Measurements from ENCODE around the gene YEATS2.

YEATS2 gene

GRCh38 chr3:183819831-183820230, 122.2 kb downstream of the YEATS2 start:
- no peak for DNase-seq (ENCODE audit: low read depth, low spot score)
- CTCF ChIA-PET = no interaction called here
- TF ChIP-seq CTCF (IDR thresholded peaks at IDR 0.05; ENCODE audit: insufficient read depth, low read length, missing control alignments) = no peak
- H3K4me3 ChIP-seq (ENCODE audit: low read depth, low read length) = no peak overlapping the region
- POLR2A ChIA-PET = no interaction called here

- no peak for TF ChIP-seq CTCF (IDR thresholded peaks at IDR 0.05; ENCODE audit: insufficient read depth, low read length, missing control alignments)
- DNase-seq (ENCODE audit: low read depth, low spot score) = no peak
- H3K4me3 ChIP-seq (ENCODE audit: low read depth, low read length) = no peak overlapping the region
- ChIA-PET CTCF (interaction anchor here (1.1 to 4.5 kb wide), 4 partner anchors 10 to 63 kb away, joined by 5 to 34 read pairs (median 8); partner anchors contain the start of gene PARL), POLR2A (no interaction called here)
Observed at GRCh38 chr3:183822631-183823030, 125.0 kb downstream of the YEATS2 start.

DNA sequence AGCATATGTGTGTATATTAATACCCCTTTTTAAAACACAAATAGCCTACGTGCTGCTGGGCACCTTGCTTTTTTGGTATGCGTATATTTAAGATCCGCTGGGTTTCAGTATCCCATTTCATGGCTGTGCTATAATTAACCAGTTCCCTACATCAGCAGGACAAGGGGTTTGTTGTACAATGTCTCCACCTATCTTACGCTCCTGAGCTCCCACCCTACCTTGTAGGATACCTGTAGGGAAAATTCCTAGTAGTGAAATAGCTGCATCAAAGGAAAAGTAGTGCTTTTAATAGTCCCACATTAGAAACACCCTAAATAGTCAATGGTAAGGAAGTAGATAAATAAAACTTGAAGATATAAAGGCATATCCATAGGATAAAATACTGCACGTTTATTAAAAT, 126.4 kb downstream of the YEATS2 start:
- ChIA-PET POLR2A (no interaction called here), CTCF (interaction anchor here (1.9 to 4.5 kb wide), 3 partner anchors 10 to 61 kb away, joined by 7 to 34 read pairs (median 16); partner anchors contain the start of gene PARL)

GRCh38 chr3:183824761-183825455, 127.3 kb downstream of the YEATS2 start:
- ChIA-PET CTCF (interaction anchor here (0.6 to 4.5 kb wide), 8 partner anchors 8 to 60 kb away, joined by 3 to 34 read pairs (median 6); partner anchors contain the start of gene PARL), POLR2A (interaction anchor here (1.0 kb wide), 1 partner anchor 60 kb away, joined by 4 read pairs; the partner anchor contains the start of gene PARL)
- peak; percentile 11 for TF ChIP-seq CTCF (IDR thresholded peaks at IDR 0.05; ENCODE audit: insufficient read depth, low read length, missing control alignments)
- H3K4me3 ChIP-seq (ENCODE audit: low read depth, low read length) = peak overlapping the region; percentile 68
- DNase-seq (ENCODE audit: low read depth, low spot score) = no peak

More for the DNA sequence above, 126.4 kb downstream of the YEATS2 start:
- no peak overlapping the region; the same call in 1 of the 2 replicates for H3K4me3 ChIP-seq (ENCODE audit: low read depth, low read length)
- no peak for DNase-seq (ENCODE audit: low read depth, low spot score)
- TF ChIP-seq CTCF (IDR thresholded peaks at IDR 0.05; ENCODE audit: insufficient read depth, low read length, missing control alignments) = no peak

DNA sequence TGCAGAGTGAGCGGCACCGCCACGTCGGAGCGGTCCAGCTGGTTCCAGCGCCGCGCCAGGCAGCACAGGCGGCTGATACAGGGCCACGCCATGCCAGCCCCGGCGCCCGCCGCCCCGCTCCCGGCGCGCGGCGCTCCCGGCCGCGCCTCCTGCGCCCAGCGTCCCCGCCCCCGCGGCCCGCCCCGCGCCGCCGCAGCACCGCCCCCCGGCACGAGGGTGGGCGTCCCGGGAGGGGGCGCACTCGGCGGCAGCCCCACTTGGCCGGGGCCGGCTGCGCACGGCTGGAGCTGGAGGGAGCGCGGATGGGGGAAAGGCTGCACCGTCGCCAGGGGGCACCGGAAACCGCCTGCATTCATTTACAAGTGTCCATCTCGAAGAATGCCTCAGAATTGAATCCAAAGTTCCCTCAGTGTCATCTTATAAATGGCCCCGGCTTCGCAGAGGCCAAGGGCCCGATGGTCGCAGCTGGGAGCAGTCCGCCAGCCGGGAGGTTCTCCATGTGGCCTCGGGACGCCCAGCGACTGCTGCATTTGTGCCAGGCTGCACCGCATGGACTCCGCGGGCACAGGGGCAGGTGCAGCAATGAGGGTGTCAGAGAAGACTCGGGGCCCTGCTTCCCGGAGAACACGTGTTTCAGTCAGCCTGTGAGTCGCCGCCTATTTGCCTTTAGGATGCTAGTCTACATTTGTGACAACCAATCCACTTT, 128.0 kb downstream of the YEATS2 start, which contains the start of gene MAP6D1:
MAP6D1 (minus strand) TSS at position 122 of the 706 bp plus-strand sequence; CDS start at position 92, 30 bp downstream.
- peak; percentile 66 for TF ChIP-seq CTCF (IDR thresholded peaks at IDR 0.05; ENCODE audit: insufficient read depth, low read length, missing control alignments)
- ChIA-PET POLR2A (interaction anchor here (1.0 kb wide), 1 partner anchor 59 kb away, joined by 4 read pairs; the partner anchor contains the start of gene PARL), CTCF (interaction anchor here (0.6 to 4.5 kb wide), 13 partner anchors 8 to 176 kb away, joined by 3 to 34 read pairs (median 4); partner anchors contain the start of gene PARL)
- no peak for DNase-seq (ENCODE audit: low read depth, low spot score)
- H3K4me3 ChIP-seq (ENCODE audit: low read depth, low read length) = peak within 1 kb of the TSS; percentile 68

Measured in AG04449 (cell line).